ENCODE results near the gene ARID2.

ARID2 gene

DNA sequence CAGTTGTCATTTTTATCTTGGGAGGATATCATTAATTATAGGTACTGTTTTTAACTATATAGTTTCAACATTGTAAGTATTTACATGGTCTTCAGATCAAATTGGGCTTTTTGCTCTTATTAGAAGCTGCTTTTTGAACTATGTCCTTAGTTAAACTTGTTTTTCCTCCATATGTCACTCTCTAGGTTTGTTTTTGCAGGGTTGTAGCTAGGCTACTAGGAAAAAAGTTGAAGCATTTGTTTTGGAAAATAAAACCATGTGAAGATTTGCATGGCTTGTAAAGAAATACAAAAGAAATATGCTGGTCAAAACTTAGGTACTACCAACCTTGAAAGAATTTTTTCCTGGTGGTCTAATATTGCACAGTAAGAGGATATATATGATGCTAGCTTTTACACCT is 3.4 kb downstream of the ARID2 start:
- no peak overlapping the region for H3K4me3 ChIP-seq (ENCODE audit: control insufficient read depth, low read depth, low read length)
- no peak for DNase-seq (ENCODE audit: low read depth)

DNA sequence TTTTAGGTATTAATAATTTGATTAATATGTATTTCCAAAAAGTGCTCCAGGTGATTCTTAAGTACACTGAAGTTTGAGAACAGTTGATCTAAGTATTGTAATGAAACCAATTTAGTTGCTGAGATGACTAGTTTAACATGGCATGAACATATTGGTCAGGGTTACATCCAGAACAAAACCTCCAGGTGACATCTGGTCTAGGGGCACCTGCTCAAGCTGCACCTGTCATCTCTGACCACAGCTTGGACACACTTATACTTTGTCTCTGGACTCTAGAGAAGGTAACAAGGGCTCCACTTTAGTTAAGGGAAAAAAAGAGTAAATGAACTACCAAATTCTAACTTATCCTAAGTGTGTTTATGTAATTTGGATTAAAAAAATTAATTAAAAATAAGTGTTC is 8.1 kb downstream of the ARID2 start:
- no peak overlapping the region for H3K4me3 ChIP-seq (ENCODE audit: control insufficient read depth, low read depth, low read length)
- no peak for DNase-seq (ENCODE audit: low read depth)
- TF ChIP-seq, protein P1, sequence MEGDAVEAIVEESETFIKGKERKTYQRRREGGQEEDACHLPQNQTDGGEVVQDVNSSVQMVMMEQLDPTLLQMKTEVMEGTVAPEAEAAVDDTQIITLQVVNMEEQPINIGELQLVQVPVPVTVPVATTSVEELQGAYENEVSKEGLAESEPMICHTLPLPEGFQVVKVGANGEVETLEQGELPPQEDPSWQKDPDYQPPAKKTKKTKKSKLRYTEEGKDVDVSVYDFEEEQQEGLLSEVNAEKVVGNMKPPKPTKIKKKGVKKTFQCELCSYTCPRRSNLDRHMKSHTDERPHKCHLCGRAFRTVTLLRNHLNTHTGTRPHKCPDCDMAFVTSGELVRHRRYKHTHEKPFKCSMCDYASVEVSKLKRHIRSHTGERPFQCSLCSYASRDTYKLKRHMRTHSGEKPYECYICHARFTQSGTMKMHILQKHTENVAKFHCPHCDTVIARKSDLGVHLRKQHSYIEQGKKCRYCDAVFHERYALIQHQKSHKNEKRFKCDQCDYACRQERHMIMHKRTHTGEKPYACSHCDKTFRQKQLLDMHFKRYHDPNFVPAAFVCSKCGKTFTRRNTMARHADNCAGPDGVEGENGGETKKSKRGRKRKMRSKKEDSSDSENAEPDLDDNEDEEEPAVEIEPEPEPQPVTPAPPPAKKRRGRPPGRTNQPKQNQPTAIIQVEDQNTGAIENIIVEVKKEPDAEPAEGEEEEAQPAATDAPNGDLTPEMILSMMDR (IDR thresholded peaks at IDR 0.05; ENCODE audit: control insufficient read depth, insufficient read depth, low read depth, low read length, missing control alignments): no peak

More for the DNA sequence above, 3.4 kb downstream of the ARID2 start:
- TF ChIP-seq, protein P1 (IDR thresholded peaks at IDR 0.05; ENCODE audit: control insufficient read depth, insufficient read depth, low read depth, low read length, missing control alignments): no peak

DNA sequence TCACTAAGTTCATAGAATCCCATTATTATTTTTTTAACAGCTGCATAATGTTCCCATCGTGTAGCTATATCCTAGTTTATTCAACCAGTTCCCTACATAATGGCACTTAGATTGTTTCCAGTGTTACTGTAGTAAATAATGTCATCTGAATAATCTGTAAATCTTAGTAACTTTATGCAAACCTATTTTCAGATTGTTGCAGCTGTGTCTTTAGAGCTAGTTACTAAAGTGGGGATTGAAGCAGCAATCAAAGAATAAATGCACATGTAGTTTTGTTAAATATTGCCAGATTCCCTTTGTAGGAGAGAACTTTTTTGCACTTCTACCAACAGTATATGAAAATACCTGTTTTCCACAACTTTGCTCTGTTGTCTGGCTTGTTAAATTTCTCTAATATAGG is 13.1 kb downstream of the ARID2 start:
- TF ChIP-seq, protein P1 (IDR thresholded peaks at IDR 0.05; ENCODE audit: control insufficient read depth, insufficient read depth, low read depth, low read length, missing control alignments): no peak
- no peak for DNase-seq (ENCODE audit: low read depth)
- H3K4me3 ChIP-seq (ENCODE audit: control insufficient read depth, low read depth, low read length): no peak overlapping the region

DNA sequence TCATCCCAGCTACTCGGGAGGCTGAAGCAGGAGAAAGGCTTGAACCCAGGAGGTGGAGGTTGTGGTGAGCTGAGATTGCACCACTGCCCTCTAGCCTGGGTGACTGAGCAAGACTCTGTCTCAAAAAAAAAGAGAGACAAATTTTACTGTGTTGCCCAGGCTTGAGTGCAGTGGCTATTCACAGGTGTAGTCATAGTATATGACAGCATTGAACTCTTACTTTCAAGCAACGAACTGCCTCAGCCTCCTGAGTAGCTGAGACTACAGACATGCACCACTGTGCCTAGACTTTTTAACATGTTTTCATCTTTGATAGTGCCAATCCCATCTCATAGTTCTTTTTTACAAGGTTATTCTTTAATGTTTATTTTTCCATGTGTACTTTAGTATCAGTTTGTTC is 13.7 kb downstream of the ARID2 start:
- no peak overlapping the region for H3K4me3 ChIP-seq (ENCODE audit: control insufficient read depth, low read depth, low read length)
- no peak for DNase-seq (ENCODE audit: low read depth)
- TF ChIP-seq, protein P1 (IDR thresholded peaks at IDR 0.05; ENCODE audit: control insufficient read depth, insufficient read depth, low read depth, low read length, missing control alignments): no peak

DNA sequence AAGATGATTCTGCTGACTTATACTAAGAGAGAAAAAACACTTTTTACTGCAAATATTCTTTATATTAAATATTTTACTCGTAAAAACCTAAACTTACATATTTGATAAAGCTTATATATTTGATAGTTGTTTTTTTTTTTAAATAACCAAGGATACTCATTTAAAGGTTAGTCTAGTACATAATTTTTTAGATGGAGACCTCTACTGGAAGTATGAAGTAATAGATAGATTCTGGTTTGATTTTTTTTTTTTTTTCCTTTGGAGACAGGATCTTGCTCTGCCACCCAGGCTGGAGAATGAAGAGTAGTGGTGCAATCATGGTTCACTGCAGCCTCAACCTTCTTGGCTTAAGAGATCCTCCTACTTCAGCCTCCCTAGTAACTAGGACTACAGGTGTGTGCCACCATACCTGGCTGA is 16.4 kb downstream of the ARID2 start:
- TF ChIP-seq, protein P1 (IDR thresholded peaks at IDR 0.05; ENCODE audit: control insufficient read depth, insufficient read depth, low read depth, low read length, missing control alignments): no peak
- DNase-seq (ENCODE audit: low read depth): no peak
- no peak overlapping the region for H3K4me3 ChIP-seq (ENCODE audit: control insufficient read depth, low read depth, low read length)

DNA sequence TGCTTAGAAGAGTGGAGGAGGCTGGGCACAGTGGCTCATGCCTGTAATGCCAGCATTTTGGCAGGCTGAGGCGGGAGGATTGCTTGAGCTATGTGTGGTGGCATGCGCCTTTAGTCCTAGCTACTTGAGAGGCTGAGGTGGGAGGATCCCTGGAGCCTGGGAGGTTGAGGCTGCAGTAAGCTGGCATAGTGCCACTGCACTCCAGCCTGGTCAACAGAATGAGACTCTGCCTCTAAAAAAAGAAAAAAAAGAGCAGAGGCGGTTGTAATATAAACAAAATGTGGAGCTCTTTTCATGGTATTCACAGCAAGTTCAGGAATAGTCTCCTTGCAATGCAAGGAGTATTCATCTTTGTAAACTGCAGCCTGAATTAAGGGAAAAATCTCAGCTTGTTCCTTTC is 27.2 kb downstream of the ARID2 start:
- H3K4me3 ChIP-seq (ENCODE audit: control insufficient read depth, low read depth, low read length): no peak overlapping the region
- TF ChIP-seq, protein P1 (IDR thresholded peaks at IDR 0.05; ENCODE audit: control insufficient read depth, insufficient read depth, low read depth, low read length, missing control alignments): no peak
- no peak for DNase-seq (ENCODE audit: low read depth)

DNA sequence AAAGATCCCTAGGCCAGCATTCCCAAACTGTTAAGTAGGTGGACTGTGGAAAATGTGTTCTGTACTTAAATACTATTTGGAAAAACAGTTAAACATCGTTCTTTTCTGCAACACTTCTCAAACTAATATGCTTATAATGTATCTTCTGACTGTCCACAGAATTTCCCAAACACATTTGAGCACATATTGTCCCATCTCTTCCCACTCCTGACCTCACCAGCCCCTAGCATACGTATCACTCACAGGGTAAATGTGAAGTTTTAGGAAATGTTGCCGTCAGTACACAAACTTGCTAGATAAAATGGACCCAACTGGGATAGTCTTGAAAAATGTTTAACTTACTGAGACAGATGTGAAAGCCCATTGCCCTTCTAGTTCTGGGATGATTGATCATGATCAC is 27.7 kb downstream of the ARID2 start:
- no peak overlapping the region for H3K4me3 ChIP-seq (ENCODE audit: control insufficient read depth, low read depth, low read length)
- no peak for DNase-seq (ENCODE audit: low read depth)
- TF ChIP-seq, protein P1 (IDR thresholded peaks at IDR 0.05; ENCODE audit: control insufficient read depth, insufficient read depth, low read depth, low read length, missing control alignments): no peak

Measured in AG09309 (cell line).